ENCODE data around the gene HS3ST4. TPM values are rescaled to one million over a fixed set of nuclear protein-coding genes. Genes with fewer than 3 reads are reported as not detected.

HS3ST4 gene
- polyA plus RNA-seq, 1 experiment, result not detected

DNA sequence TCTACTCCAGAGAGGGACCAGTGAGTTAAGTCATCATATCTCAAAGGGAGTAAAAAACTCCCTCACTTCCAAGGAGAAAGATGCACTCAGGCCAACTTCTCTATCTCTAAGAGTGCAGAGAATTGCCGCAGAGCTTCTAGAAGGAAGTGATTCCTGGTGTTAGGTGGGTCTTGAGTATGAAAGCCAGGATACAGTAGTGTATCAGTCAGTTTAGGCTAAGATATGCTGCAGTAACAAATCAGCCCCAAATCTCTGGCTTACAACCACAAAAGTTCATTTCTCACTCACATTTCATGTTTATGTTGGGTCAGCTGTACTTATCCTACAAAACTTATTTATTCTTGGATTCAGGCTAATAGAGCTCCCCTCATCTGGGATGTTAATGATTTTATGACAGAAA is 106.3 kb downstream of the HS3ST4 start:
- no peaks in the 10 kb centered on the region for H3K36me3 ChIP-seq (ENCODE audit: control insufficient read depth, insufficient read depth, low read length)
- CTCF ChIA-PET, result interaction anchor here (0.5 kb wide), 1 partner anchor 735 kb away, joined by 3 read pairs; no protein-coding TSS in a partner anchor
- H3K27me3 ChIP-seq (ENCODE audit: control insufficient read depth, insufficient read depth, low read length), result no peaks in the 10 kb centered on the region
- POLR2A ChIA-PET, result no interaction called here
- TF ChIP-seq, protein P1, sequence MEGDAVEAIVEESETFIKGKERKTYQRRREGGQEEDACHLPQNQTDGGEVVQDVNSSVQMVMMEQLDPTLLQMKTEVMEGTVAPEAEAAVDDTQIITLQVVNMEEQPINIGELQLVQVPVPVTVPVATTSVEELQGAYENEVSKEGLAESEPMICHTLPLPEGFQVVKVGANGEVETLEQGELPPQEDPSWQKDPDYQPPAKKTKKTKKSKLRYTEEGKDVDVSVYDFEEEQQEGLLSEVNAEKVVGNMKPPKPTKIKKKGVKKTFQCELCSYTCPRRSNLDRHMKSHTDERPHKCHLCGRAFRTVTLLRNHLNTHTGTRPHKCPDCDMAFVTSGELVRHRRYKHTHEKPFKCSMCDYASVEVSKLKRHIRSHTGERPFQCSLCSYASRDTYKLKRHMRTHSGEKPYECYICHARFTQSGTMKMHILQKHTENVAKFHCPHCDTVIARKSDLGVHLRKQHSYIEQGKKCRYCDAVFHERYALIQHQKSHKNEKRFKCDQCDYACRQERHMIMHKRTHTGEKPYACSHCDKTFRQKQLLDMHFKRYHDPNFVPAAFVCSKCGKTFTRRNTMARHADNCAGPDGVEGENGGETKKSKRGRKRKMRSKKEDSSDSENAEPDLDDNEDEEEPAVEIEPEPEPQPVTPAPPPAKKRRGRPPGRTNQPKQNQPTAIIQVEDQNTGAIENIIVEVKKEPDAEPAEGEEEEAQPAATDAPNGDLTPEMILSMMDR (IDR thresholded peaks at IDR 0.05; ENCODE audit: insufficient read depth, low read depth, low read length), result no peak
- no peak overlapping the region for H3K4me3 ChIP-seq (ENCODE audit: low read depth, low read length)
- DNase-seq (ENCODE audit: low read depth), result no peak

DNA sequence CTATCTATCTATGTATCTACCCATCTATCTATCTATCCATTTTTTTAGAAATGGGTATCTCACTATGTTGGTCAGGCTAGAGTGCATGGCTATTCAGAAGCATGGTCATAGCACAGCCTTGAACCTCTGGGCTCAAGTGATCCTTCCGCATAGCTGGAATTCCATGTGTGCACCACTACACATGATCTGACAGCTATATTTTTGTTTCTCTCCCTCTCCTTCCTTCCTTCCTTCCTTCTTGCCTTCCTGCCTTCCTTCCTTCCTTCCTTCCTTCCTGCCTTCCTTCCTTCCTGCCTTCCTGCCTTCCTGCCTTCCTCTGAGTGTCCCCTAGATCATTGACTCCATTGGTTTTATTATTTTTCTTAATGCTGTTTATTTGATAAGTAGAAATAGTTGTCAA is 108.1 kb downstream of the HS3ST4 start:
- DNase-seq (ENCODE audit: low read depth), result no peak
- H3K36me3 ChIP-seq (ENCODE audit: control insufficient read depth, insufficient read depth, low read length), result no peaks in the 10 kb centered on the region
- ChIA-PET CTCF (no interaction called here), POLR2A (no interaction called here)
- H3K27me3 ChIP-seq (ENCODE audit: control insufficient read depth, insufficient read depth, low read length), result no peaks in the 10 kb centered on the region
- TF ChIP-seq, protein P1 (IDR thresholded peaks at IDR 0.05; ENCODE audit: insufficient read depth, low read depth, low read length), result no peak
- no peak overlapping the region for H3K4me3 ChIP-seq (ENCODE audit: low read depth, low read length)

DNA sequence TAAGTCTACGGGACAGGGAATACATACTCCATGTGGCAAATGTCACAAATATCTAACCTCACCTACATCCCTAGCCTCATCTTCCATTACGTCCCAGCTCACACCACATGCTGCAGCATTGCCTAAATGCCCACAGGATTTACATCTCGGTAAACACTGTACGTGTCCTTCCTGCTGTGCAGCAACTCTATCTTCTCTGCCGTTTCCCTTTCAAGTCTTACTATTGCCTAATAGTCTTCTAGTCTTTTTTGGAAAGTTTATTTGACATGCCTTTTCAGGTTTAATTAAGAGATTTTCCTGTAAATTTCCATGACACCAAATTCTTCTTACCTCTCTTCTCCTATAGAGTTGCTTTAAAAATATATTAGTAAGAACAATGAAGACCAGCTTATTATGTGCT is 120.5 kb downstream of the HS3ST4 start:
- no peaks in the 10 kb centered on the region for H3K36me3 ChIP-seq (ENCODE audit: control insufficient read depth, insufficient read depth, low read length)
- ChIA-PET POLR2A (no interaction called here), CTCF (no interaction called here)
- TF ChIP-seq, protein P1 (IDR thresholded peaks at IDR 0.05; ENCODE audit: insufficient read depth, low read depth, low read length), result no peak
- H3K4me3 ChIP-seq (ENCODE audit: low read depth, low read length), result no peak overlapping the region
- no peaks in the 10 kb centered on the region for H3K27me3 ChIP-seq (ENCODE audit: control insufficient read depth, insufficient read depth, low read length)
- DNase-seq (ENCODE audit: low read depth), result no peak

DNA sequence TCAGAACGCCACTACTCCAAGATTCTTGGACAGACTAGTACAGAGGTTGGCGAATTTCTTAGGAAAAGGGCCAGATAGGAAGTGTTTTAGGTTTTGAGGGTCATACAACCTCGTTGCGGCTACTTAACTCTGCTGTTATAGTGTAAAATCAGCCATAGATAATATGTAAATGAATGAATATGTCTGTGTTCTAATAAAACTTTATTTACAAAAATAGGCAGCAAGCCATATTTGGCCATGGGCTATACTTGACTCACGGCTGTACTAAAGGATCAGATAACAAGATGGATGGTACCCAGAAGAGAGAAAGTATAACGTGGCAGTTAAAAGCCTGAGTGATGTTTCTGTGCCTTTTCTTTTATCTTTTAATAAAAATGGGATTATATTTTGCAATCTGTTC is 125.5 kb downstream of the HS3ST4 start:
- Histone ChIP-seq H3K4me3 (ENCODE audit: low read depth, low read length) (no peak overlapping the region), H3K27me3 (ENCODE audit: control insufficient read depth, insufficient read depth, low read length) (no peaks in the 10 kb centered on the region), H3K36me3 (ENCODE audit: control insufficient read depth, insufficient read depth, low read length) (no peaks in the 10 kb centered on the region)
- TF ChIP-seq, protein P1 (IDR thresholded peaks at IDR 0.05; ENCODE audit: insufficient read depth, low read depth, low read length), result no peak
- ChIA-PET POLR2A (no interaction called here), CTCF (no interaction called here)
- no peak for DNase-seq (ENCODE audit: low read depth)

DNA sequence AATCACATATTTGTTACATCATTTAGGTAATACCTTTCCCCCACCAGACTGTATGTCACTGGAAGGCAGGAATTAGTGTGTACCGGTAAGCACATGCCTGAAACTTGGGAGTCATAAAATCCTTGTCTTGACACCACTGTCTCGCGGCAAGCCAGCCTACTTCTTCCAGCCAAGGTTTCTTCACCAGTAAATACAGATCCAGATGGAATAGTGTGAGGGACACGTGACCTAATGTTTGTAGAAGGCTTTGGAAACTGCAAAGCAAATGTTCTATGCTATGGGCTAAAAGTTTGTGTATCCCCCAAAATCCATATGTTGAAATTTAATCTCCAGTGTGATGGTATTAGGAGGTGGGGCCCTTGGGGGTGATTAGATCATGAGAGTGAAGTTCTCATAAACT is 126.1 kb downstream of the HS3ST4 start:
- Histone ChIP-seq H3K4me3 (ENCODE audit: low read depth, low read length) (no peak overlapping the region), H3K36me3 (ENCODE audit: control insufficient read depth, insufficient read depth, low read length) (no peaks in the 10 kb centered on the region), H3K27me3 (ENCODE audit: control insufficient read depth, insufficient read depth, low read length) (no peaks in the 10 kb centered on the region)
- no peak for DNase-seq (ENCODE audit: low read depth)
- TF ChIP-seq, protein P1 (IDR thresholded peaks at IDR 0.05; ENCODE audit: insufficient read depth, low read depth, low read length), result no peak
- ChIA-PET POLR2A (no interaction called here), CTCF (no interaction called here)

Measured in BJ (cell line).